D721Med (cell line): ENCODE results near the gene CACNB2.

Experiments
- DNase-seq: peaks from one replicate; pipeline ENCODE4 v3.0.0; 2011; ENCODE audit warnings: low spot score; ENCODE audit not compliant: insufficient read length
- FAIRE-seq: peaks from 2 replicates; lab custom pipeline; 2011; peaks lifted over from hg19 to GRCh38; lab: Jason Lieb, UNC
- CTCF ChIP-seq: IDR thresholded peaks from 2 replicates; pipeline ENCODE4 v1.5.1; 2012; ENCODE audit warnings: mild to moderate bottlenecking, control low read depth; ENCODE audit not compliant: insufficient read depth; ENCODE audit errors: missing control alignments

The CACNB2 gene

GRCh38 chr10:18417950-18418527, 277.8 kb downstream of the CACNB2 start:
- DNase-seq (no peak), FAIRE-seq (no peak)
- no peak for TF ChIP-seq CTCF

GRCh38 chr10:18418541-18419215, 278.5 kb downstream of the CACNB2 start:
- FAIRE-seq: peak; percentile 29
- no peak for DNase-seq
- no peak for TF ChIP-seq CTCF

- FAIRE-seq: no peak
Observed at GRCh38 chr10:18419945-18420344, 279.7 kb downstream of the CACNB2 start.

GRCh38 chr10:18421726-18422293, 281.6 kb downstream of the CACNB2 start:
- FAIRE-seq: no peak
- DNase-seq: no peak
- TF ChIP-seq CTCF: no peak

More at GRCh38 chr10:18419945-18420344, 279.7 kb downstream of the CACNB2 start:
- DNase-seq: no peak
- no peak for TF ChIP-seq CTCF

- FAIRE-seq: peak; percentile 66
- TF ChIP-seq CTCF: peak; percentile 5
Observed at GRCh38 chr10:18423058-18423637, 282.9 kb downstream of the CACNB2 start.

GRCh38 chr10:18424200-18424599, 284.0 kb downstream of the CACNB2 start:
- FAIRE-seq (no peak), DNase-seq (no peak)
- TF ChIP-seq CTCF: no peak

More at GRCh38 chr10:18423058-18423637, 282.9 kb downstream of the CACNB2 start:
- DNase-seq: no peak

GRCh38 chr10:18429335-18429734, 289.1 kb downstream of the CACNB2 start:
- TF ChIP-seq CTCF: no peak
- no peak for DNase-seq
- FAIRE-seq: no peak
